BE2C (cell line): Measurements from ENCODE around the gene WIPF1.

Experiments used
- DNase-seq: peaks from one replicate; pipeline ENCODE4 v3.0.0-alpha.2; 2020
- H3K27me3 ChIP-seq: fragments of 250-450 bp; sonication (Bioruptor Pico); 2 replicates; pipeline ENCODE4 v1.5.1; 2020; ENCODE audit warnings: mild to moderate bottlenecking
- H3K36me3 ChIP-seq: fragments of 250-450 bp; sonication (Bioruptor Pico); 2 replicates; pipeline ENCODE4 v1.5.1; 2020; ENCODE audit warnings: mild to moderate bottlenecking
- H3K4me1 ChIP-seq: fragments of 250-450 bp; sonication (Bioruptor Pico); 2 replicates; pipeline ENCODE4 v1.5.1; 2020
- H3K4me3 ChIP-seq: 2 replicates; pipeline ENCODE4 v1.5.1; 2011; ENCODE audit warnings: low read depth, low read length
- H3K9me3 ChIP-seq: fragments of 250-450 bp; sonication (Bioruptor Pico); 2 replicates; pipeline ENCODE4 v1.5.1; 2020
- TF ChIP-seq, protein P1 (sequence below): IDR thresholded peaks from 2 replicates; pipeline ENCODE4 v1.5.1; 2012; ENCODE audit warnings: mild to moderate bottlenecking, low read depth, low read length

The WIPF1 gene

DNA sequence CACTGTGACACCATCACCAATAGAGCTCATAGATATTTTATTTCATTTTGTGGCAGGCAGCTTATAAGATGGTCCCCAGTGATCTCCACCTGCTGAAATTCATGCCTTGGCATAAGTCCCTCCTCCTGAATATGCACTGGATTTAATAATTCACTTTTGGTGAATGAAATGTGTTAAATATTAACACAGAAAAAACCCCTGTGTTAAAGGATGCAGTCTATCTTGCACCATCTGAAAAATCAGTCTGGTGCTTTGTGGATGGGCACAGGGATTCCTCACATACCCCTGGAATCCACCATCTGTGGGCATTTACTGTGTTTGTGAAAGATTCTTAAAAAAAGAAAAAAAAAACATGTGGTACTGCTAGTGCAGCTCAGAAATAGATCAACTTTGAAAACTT lies 26.1 kb upstream of the WIPF1 start:
- no peak for DNase-seq
- H3K27me3 ChIP-seq: no peaks in the 10 kb centered on the region
- no peaks in the 10 kb centered on the region for H3K36me3 ChIP-seq
- H3K4me3 ChIP-seq: no peak overlapping the region
- no peaks in the 10 kb centered on the region for H3K9me3 ChIP-seq
- TF ChIP-seq, protein P1, sequence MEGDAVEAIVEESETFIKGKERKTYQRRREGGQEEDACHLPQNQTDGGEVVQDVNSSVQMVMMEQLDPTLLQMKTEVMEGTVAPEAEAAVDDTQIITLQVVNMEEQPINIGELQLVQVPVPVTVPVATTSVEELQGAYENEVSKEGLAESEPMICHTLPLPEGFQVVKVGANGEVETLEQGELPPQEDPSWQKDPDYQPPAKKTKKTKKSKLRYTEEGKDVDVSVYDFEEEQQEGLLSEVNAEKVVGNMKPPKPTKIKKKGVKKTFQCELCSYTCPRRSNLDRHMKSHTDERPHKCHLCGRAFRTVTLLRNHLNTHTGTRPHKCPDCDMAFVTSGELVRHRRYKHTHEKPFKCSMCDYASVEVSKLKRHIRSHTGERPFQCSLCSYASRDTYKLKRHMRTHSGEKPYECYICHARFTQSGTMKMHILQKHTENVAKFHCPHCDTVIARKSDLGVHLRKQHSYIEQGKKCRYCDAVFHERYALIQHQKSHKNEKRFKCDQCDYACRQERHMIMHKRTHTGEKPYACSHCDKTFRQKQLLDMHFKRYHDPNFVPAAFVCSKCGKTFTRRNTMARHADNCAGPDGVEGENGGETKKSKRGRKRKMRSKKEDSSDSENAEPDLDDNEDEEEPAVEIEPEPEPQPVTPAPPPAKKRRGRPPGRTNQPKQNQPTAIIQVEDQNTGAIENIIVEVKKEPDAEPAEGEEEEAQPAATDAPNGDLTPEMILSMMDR: no peak
- H3K4me1 ChIP-seq: no peaks in the 10 kb centered on the region

DNA sequence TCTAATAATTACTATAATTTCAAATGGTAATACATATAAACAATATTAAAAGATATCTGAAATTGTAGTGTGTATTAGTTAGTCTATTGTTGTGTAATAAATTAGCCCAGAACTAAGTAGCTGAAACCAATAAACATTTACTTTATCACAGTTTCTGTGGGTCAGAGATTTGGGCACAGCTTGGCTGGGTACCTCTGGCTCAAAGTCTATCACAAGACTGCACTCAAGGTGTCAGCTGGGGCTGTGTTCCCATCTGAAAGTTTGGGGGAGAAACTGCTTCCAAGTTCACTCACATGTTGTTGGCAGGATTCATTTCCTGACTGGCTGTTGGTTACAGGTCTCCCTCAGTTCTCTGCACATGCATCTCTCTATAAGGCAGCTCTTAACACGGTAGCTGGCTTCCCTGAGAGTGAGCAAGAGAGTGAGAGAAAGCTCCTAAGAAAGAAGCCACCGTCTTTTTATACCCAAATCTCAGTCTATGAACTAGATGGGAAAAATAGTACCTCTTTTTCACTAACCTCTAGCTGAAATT lies 25.6 kb upstream of the WIPF1 start:
- Histone ChIP-seq H3K27me3 (no peaks in the 10 kb centered on the region), H3K4me3 (no peak overlapping the region), H3K36me3 (no peaks in the 10 kb centered on the region), H3K9me3 (no peaks in the 10 kb centered on the region), H3K4me1 (no peaks in the 10 kb centered on the region)
- TF ChIP-seq, protein P1: no peak
- DNase-seq: no peak

DNA sequence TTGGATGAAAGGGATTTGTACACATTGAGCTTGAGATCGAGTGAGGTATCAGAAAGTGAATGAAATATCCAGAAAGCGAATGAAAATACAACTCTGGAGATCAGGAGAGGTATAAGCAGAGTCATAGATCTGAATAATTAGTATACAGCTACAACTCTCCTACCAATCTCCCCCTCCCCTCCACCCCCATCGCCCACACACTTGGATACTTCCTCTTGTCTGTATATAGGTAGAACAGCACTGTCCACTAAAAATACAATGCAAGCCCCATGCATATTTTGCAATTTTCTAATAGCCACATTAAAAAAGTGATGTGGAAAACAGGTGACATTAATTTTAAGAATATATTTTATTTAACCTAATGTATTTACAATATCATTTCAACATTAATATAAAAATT lies 23.7 kb upstream of the WIPF1 start:
- no peaks in the 10 kb centered on the region for H3K4me1 ChIP-seq
- no peaks in the 10 kb centered on the region for H3K36me3 ChIP-seq
- no peaks in the 10 kb centered on the region for H3K27me3 ChIP-seq
- H3K9me3 ChIP-seq: no peaks in the 10 kb centered on the region
- DNase-seq: no peak
- TF ChIP-seq, protein P1: no peak
- H3K4me3 ChIP-seq: no peak overlapping the region

DNA sequence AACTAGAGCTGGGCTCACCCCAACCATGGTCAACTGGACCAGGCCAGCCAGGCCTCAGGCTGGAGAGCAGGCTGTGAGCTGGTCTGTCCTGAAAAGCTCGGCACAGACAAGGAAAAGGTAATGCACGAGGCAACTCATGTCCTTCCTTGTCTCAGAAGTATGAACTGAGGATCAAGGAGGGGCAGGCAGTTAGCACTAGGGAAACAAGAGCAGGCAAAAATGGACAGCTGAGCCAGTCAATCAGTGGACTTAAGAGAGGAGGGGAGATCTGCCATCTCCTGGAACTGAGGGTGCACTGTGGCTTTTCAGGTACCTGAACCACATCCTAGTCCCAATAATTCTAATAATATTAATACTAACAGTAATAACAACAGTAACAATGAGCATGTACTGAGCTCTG lies 20.6 kb upstream of the WIPF1 start:
- no peaks in the 10 kb centered on the region for H3K36me3 ChIP-seq
- H3K4me3 ChIP-seq: no peak overlapping the region
- no peaks in the 10 kb centered on the region for H3K9me3 ChIP-seq
- H3K27me3 ChIP-seq: no peaks in the 10 kb centered on the region
- no peaks in the 10 kb centered on the region for H3K4me1 ChIP-seq
- TF ChIP-seq, protein P1: no peak
- no peak for DNase-seq

DNA sequence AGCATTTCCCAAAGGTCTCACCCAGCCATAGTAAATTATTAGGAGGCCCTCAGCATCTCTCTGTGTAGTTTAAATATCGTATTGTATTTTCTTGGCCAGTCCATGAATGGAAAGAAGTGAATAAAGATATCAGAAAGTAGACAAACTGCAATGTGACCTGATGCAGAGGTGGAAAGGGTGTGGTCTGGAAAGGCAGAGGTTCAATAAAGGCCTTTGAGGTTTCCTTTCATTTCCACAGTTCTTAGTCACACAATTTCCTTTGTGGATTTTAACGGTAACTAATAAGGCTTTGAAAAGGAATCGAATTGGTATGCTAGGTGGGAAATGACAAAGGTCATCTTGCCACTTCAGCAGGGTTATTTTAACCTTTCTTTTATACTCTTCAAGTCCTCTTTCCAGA lies 20.1 kb upstream of the WIPF1 start:
- TF ChIP-seq, protein P1: no peak
- no peaks in the 10 kb centered on the region for H3K4me1 ChIP-seq
- no peaks in the 10 kb centered on the region for H3K27me3 ChIP-seq
- no peak overlapping the region for H3K4me3 ChIP-seq
- H3K9me3 ChIP-seq: no peaks in the 10 kb centered on the region
- DNase-seq: no peak
- no peaks in the 10 kb centered on the region for H3K36me3 ChIP-seq

DNA sequence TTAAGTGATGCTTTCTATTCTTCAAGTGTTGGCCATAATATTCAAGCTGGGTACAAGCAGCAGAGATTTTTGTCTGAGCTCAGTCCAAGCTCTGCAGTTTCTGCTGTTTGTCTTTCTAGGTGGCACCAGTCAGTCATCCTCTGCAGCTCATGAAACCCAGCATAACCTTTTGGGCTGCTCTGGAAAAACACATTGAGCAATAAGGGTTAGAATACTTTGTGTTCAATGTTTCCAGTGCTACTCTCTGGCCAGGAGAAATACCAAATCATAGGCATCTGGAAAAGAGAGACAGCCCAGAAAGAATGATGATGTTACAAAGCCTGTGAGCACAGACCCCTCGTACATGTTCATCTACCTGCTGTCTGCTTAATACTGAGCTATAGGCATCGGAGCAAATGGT lies 19.5 kb upstream of the WIPF1 start:
- TF ChIP-seq, protein P1: no peak
- DNase-seq: no peak

More for the DNA sequence above, 19.5 kb upstream of the WIPF1 start:
- Histone ChIP-seq H3K36me3 (no peaks in the 10 kb centered on the region), H3K27me3 (no peaks in the 10 kb centered on the region), H3K4me1 (no peaks in the 10 kb centered on the region), H3K4me3 (no peak overlapping the region), H3K9me3 (no peaks in the 10 kb centered on the region)
